Keratinocyte (primary cell): Measurements from ENCODE around the gene VPS26C. TPM values are rescaled to one million over a fixed set of nuclear protein-coding genes. Genes with fewer than 3 reads are reported as not detected.
"Not testable (repeated sequence)": the region's sequence is repeated elsewhere in the genome, so short reads cannot be mapped to it uniquely, and the experiment has no call there.

ENCODE experiments used
- DNase-seq: peaks from one replicate; pipeline ENCODE4 v3.0.0-alpha.2; 2011; ENCODE audit warnings: low read depth, missing footprints, low spot score
- FAIRE-seq: peaks from 2 replicates; lab custom pipeline; 2011; peaks lifted over from hg19 to GRCh38; lab: Jason Lieb, UNC
- H2AFZ ChIP-seq: 2 replicates; pipeline ENCODE4 v1.6.0; 2012; ENCODE audit warnings: low read length, control low read depth, inconsistent platforms; ENCODE audit not compliant: control insufficient read depth
- H3K27ac ChIP-seq: 2 replicates; pipeline ENCODE4 v1.5.1; 2011; ENCODE audit warnings: low read length; ENCODE audit not compliant: control insufficient read depth, insufficient read depth
- H3K27me3 ChIP-seq: 3 replicates; pipeline ENCODE4 v1.6.0; 2011; ENCODE audit warnings: low read length; ENCODE audit not compliant: control insufficient read depth, insufficient read depth; ENCODE audit errors: extremely low read depth
- H3K36me3 ChIP-seq, 2 experiments: 2 replicates in 1 of 2; 3 replicates in 1 of 2; pipeline ENCODE4 v1.5.1; 2011; ENCODE audit warnings: low read length in 2 of 2, mild to moderate bottlenecking in 1 of 2; ENCODE audit not compliant: control insufficient read depth in 2 of 2, insufficient read depth in 2 of 2; ENCODE audit errors: extremely low read depth in 1 of 2
- H3K4me1 ChIP-seq: 3 replicates; pipeline ENCODE4 v1.5.1; 2011; ENCODE audit warnings: low read length; ENCODE audit not compliant: control insufficient read depth, insufficient read depth; ENCODE audit errors: extremely low read depth
- H3K4me2 ChIP-seq: 3 replicates; pipeline ENCODE4 v1.6.0; 2011; ENCODE audit warnings: low read depth, low read length; ENCODE audit not compliant: control insufficient read depth, insufficient read depth; ENCODE audit errors: extremely low read depth
- H3K4me3 ChIP-seq, 3 experiments: fragments of 200-600 bp in 1 of 3; sonication (generic) in 1 of 3; 2 replicates in 2 of 3; 3 replicates in 1 of 3; pipeline ENCODE4 v1.5.1; 2011 to 2016; ENCODE audit warnings: low read length in 3 of 3, mild to moderate bottlenecking in 3 of 3, control low read depth in 2 of 3, inconsistent platforms in 1 of 3, low read depth in 1 of 3, mixed read lengths in 1 of 3, mixed run types in 1 of 3, moderate library complexity in 1 of 3; ENCODE audit not compliant: control insufficient read depth in 2 of 3, insufficient read depth in 2 of 3; ENCODE audit errors: extremely low read depth in 1 of 3
- H3K79me2 ChIP-seq: 2 replicates; pipeline ENCODE4 v1.6.0; 2012; ENCODE audit warnings: low read length; ENCODE audit not compliant: control insufficient read depth, insufficient read depth
- H3K9ac ChIP-seq: 3 replicates; pipeline ENCODE4 v1.6.0; 2011; ENCODE audit warnings: low read length; ENCODE audit not compliant: control insufficient read depth, insufficient read depth; ENCODE audit errors: extremely low read depth
- H3K9me1 ChIP-seq: 3 replicates; pipeline ENCODE4 v1.6.0; 2011; ENCODE audit warnings: low read length; ENCODE audit not compliant: control insufficient read depth, insufficient read depth; ENCODE audit errors: extremely low read depth
- H3K9me3 ChIP-seq: 2 replicates; pipeline ENCODE4 v1.5.1; 2012; ENCODE audit warnings: low read depth, low read length; ENCODE audit not compliant: control insufficient read depth
- H4K20me1 ChIP-seq: 3 replicates; pipeline ENCODE4 v1.6.0; 2011; ENCODE audit warnings: low read length; ENCODE audit not compliant: control insufficient read depth, insufficient read depth; ENCODE audit errors: extremely low read depth
- CTCF ChIP-seq, 3 experiments: IDR thresholded peaks in 1 of 3; conservative IDR thresholded peaks in 1 of 3; optimal IDR thresholded peaks in 1 of 3; 2 replicates in 2 of 3; 3 replicates in 1 of 3; pipeline versions ENCODE3 to v1.5.1; 2011; ENCODE audit warnings: low read length in 3 of 3, mild to moderate bottlenecking in 3 of 3, moderate library complexity in 2 of 3, control low read depth in 1 of 3, inconsistent platforms in 1 of 3; ENCODE audit not compliant: insufficient read depth in 2 of 3; ENCODE audit errors: extremely low read depth in 1 of 3
- EZH2 ChIP-seq: IDR thresholded peaks from one replicate; pipeline ENCODE4 v1.6.1; 2012; ENCODE audit warnings: inconsistent platforms, mild to moderate bottlenecking, low read length, moderate library complexity
- dilution Hi-C: fragments of 300-500 bp; cut with MboI; formaldehyde crosslinking; loops from one replicate; pipeline ENCODE4 v1.7.0; 2020; ENCODE audit warnings: low sequenced_read_pairs; ENCODE audit not compliant: extremely low pct_ligation_motif_present
- polyA plus RNA-seq, 5 experiments: library from polyadenylated mRNA; depleted of rRNA in 3 of 5; stranded (reverse) in 3 of 5; stranded (forward) in 1 of 5; unstranded in 1 of 5; fragments of >200 nt; gene quantifications; 1 replicate in 1 of 5; 2 replicates in 3 of 5; 3 replicates in 1 of 5; pipeline versions ENCODE4 v1.2.1 to v1.2.3, GENCODE V29; 2011 to 2012; ENCODE audit warnings: missing spikeins in 2 of 5, low read depth in 1 of 5, low replicate concordance in 1 of 5

Gene VPS26C
- polyA plus RNA-seq, 1 donor (not counting 4 experiments of a cell fraction or from before 2014, with no cell fraction given), result 41.3 TPM

GRCh38 chr21:37223804-37224345 is 43.3 kb downstream of the VPS26C start:
- FAIRE-seq (no peak), DNase-seq (no peak)
- Histone ChIP-seq H3K36me3 (peaks cover 18 to 25% of the 10 kb centered on the region in 2 experiments), H3K79me2 (no peaks in the 10 kb centered on the region), H3K4me1 (peaks cover 14% of the 10 kb centered on the region), H4K20me1 (no peaks in the 10 kb centered on the region), H3K9ac (no peak overlapping the region), H3K9me3 (no peaks in the 10 kb centered on the region), H3K27me3 (no peaks in the 10 kb centered on the region), H3K27ac (no peak overlapping the region), H3K9me1 (no peaks in the 10 kb centered on the region), H3K4me3 (no peak overlapping the region), H3K4me2 (no peak overlapping the region), H2AFZ (no peak overlapping the region)
- TF ChIP-seq CTCF (optimal IDR thresholded peaks at IDR 0.05 in 1 of 3, IDR thresholded peaks at IDR 0.05 in 1 of 3, conservative IDR thresholded peaks at IDR 0.05 in 1 of 3; ENCODE audit: extremely low read depth in 1 of 3, insufficient read depth in 2 of 3, low read length in 3 of 3) (no peak), EZH2 (no peak)
- dilution Hi-C loops, result no loop called here

- H3K79me2 ChIP-seq, FAIRE-seq, H4K20me1 ChIP-seq, H3K4me3 ChIP-seq, DNase-seq, H3K9me1 ChIP-seq, H3K27me3 ChIP-seq, H3K9ac ChIP-seq, H3K4me2 ChIP-seq, H3K27ac ChIP-seq, H2AFZ ChIP-seq, dilution Hi-C loops, H3K9me3 ChIP-seq: not testable (repeated sequence)
- Histone ChIP-seq H3K36me3 (peaks cover 12 to 21% of the 10 kb centered on the region in 2 experiments), H3K4me1 (peaks cover 14% of the 10 kb centered on the region)
These were observed 44.9 kb downstream of the VPS26C start for GRCh38 chr21:37222248-37222647.
